GM19240 (cell line): ENCODE results near the gene KARS1.

Source experiments
- DNase-seq: peaks from one replicate; pipeline ENCODE4 v3.0.0; 2011; ENCODE audit warnings: low spot score; ENCODE audit not compliant: insufficient read length

KARS1 gene

DNA sequence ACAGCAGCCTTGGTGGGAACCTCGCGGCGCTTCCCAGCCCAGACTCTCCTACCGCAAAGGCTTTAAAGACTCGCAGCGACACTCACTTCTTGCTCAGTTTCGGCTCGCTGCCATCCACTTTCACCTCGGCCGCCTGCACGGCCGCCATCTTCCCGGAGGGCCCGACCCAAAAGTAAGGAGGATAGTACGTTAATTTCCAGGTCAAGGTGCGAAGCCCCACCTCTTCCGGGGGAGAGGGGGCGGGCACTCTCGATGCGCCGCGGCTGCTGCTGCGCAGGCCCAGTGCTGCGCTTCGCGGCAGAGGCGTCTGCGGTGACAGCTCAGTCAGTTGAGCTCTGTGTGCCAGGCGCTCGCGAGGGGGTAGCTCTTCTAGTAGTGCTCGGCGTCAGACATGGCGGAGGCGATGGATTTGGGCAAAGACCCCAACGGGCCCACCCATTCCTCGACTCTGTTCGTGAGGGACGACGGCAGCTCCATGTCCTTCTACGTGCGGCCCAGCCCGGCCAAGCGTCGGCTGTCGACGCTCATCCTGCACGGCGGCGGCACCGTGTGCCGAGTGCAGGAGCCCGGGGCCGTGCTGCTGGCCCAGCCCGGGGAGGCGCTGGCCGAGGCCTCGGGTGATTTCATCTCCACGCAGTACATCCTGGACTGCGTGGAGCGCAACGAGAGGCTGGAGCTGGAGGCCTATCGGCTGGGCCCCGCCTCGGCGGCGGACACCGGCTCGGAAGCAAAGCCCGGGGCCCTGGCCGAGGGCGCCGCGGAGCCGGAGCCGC lies at the start of gene KARS1, which contains the start of gene TERF2IP:
KARS1 (minus strand) TSS at position 174 of the 773 bp plus-strand sequence; CDS start at position 148, 26 bp downstream.
TERF2IP (plus strand) TSS at position 282 of the 773 bp plus-strand sequence; CDS start at position 392, 110 bp downstream.
- peak; percentile 59 for DNase-seq

DNA sequence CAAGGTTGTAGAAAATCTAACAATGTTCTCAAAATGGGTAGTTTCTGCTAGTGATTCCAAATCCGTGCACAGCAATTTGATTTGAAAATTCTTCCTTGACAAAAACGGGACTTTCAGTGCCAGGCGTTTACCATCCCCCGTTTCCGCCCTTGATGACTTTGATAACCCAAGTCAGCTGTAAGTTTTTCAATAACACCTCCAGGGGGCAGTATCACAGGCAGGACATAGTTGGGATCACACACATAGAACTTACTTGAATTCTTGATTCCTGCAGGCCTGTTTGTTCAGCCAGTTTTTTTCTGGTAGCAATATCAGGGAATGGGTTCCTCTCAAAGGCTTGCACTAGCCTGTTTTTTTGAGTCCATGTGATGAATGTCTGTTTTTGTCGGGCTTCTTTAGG lies 48.2 kb upstream of the KARS1 start:
- DNase-seq, result no peak

DNA sequence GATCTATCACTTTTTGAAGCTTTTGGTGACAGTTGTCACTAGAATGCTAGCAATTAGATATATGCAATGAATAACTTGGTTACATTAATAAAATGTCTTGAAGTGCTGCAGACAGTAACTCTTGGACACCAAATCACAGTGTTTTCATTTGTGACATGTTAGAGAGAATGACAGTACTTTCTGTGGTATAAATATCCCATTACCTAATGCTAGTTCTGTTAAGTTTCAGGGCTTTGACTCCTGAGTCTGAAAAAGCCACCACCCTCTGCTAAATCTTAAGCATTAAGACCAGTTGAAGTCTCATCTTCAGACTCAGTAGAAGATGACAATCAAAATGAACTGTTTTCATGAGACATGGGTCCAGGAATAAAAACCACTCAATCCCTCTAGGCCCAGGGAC lies 39.9 kb upstream of the KARS1 start:
- no peak for DNase-seq

- no peak for DNase-seq
Observed at GRCh38 chr16:75682308-75682707, 34.8 kb upstream of the KARS1 start.

DNA sequence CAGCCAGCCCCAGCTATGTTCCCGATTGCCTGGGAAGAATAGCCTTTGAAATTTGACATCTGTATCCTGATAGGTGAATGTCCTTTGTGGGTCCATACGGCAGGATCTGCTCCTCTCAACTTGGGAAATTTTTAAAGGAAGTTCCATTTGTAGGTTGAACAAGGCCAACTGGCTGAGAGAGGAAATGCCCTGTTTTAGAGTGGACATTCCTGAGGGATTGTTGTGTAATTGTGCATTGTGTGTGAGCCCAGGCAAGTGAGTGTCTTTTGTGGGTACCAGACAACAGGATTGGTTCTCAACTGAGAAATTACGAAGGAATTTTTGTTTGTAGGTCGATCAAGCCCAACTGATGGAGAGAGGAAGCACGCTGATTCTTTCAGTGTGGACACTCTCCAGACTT lies 31.9 kb upstream of the KARS1 start:
- no peak for DNase-seq

DNA sequence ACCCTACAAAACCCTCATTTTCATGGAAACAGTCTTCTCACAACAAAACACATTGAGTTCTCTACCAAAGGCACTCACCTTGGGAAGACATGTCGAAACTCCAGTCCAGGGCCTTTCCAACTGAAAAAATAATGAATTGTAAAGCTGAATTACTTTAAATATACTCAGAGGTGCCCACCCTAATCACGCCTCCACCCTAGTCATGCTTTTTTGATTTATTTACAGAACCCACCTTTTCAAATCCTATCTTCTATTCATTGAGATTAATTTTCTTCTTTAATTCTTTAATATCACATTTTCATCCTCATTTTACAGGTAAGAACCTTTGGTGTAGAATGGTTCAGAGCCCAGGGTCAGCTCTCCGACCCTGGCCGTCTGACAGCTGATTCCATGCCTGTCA lies 29.4 kb upstream of the KARS1 start, which contains the start of gene CPHXL2:
CPHXL2 (minus strand) TSS at position 101 of the 400 bp plus-strand sequence; CDS start at position 91, 10 bp downstream.
- DNase-seq, result no peak

GRCh38 chr16:75667503-75667902 lies 20.0 kb upstream of the KARS1 start:
- no peak for DNase-seq

GRCh38 chr16:75660726-75661302 lies 13.3 kb upstream of the KARS1 start:
- DNase-seq, result no peak

GRCh38 chr16:75660321-75660720 lies 12.9 kb upstream of the KARS1 start:
- no peak for DNase-seq

DNA sequence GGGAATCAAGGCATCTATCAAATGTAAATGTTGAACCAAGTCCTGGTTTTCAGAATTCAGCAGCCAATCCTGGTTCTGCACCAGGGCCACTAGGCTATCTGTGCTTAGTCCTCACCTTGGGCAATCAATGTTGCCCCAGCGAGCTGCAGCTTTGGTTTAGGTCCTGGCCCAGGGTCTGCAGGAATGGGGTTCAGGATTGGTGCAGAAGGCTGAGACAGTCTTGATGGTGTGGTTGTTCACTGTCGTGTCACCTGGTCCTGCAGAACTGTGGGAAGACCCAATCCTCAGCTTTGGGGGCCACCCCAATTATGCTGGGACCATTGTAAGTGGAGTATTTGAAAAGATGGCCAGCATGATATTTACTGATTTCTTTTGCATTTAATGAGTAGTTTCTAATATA lies 10.7 kb upstream of the KARS1 start:
- DNase-seq, result no peak

DNA sequence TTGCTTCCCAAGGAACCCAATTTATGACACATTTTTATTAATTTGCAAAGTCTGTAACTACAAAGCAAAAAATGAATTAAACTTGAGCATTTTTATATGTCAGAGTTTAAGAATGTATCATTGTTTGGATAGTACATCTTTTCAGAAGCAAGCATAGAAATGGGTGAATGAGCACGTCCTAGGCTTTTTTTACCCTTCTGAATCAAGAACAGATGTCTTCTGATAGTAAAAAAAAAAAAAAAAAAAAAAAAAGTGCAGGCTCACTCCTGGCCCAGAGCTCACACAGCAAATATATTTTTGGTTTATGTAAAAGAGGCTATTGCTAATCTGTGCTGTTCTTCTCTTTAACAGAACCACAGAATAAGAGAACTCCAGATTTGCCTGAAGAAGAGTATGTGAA lies 6.5 kb upstream of the KARS1 start:
- DNase-seq, result no peak

DNA sequence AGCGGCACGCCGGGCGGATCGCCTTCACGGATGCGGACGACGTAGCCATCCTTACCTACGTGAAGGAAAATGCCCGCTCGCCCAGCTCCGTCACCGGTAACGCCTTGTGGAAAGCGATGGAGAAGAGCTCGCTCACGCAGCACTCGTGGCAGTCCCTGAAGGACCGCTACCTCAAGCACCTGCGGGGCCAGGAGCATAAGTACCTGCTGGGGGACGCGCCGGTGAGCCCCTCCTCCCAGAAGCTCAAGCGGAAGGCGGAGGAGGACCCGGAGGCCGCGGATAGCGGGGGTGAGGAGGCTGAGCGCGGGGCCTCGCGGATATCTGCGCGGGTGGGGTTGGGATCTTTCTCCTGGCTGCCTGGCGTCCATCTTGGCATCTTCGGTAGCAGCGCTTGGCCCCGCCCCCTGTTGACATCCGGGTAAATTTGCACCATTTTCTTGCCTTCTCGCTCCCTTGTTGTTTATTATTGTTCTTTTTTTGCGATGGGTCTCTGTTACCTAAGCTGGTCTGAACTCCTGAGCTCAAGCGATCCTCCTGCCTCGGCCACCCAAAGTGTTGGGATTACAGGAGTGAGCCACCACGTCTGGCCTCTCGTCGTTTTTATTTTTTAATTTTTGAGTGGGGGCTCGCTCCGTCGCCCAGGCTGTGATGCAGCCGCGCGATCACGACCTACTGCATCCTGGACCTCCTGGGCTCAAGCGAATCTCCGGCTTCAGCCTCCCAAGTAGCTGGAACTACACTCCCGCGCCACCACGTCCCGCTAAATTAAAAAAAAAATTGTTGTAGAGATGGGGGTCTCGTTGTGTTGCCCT lies 1.0 kb upstream of the KARS1 start:
- peak; percentile 18 for DNase-seq

DNA sequence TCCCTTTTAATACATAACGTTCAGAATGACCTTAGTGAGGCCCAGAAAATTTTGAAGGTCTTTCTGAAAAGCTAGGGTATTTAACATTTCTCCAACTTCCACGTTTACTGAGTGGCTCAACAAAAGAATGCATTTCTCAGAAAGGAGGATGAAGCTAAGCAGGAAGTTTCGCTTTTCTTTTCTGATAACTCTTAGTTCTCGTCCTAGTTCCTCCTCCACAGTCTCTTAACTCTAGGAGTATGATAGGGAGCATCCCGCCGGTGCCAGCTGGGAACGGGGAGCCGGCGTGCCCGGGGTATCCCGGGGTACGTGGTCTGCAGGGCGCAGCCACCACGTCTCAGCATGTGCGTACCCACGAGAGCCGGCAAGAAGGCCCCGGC lies 363 bp downstream of the KARS1 start:
- DNase-seq, result no peak

GRCh38 chr16:75644240-75645012 lies 3.0 kb downstream of the KARS1 start:
- DNase-seq, result no peak

GRCh38 chr16:75640598-75640997 lies 6.9 kb downstream of the KARS1 start:
- no peak for DNase-seq

DNA sequence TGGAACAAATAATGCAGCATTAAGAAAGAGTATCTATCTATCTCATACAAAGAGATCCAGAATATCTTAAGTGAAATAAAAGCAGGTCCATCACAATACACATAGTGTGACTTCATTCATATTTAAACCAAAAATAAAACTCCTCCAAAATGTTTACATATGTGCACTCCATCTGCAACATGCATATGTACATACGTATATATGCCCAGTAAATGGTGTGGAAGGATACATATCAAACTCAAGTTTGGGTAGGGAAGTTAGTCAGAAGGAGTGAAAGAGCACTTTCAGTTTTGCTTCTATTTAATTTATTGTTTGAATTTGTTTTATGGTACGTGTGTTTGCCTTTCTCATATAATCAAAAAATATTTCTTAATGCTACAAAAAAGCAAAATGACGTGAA lies 12.4 kb downstream of the KARS1 start:
- no peak for DNase-seq

- DNase-seq, result no peak
Observed at GRCh38 chr16:75632857-75633256, 14.6 kb downstream of the KARS1 start.

GRCh38 chr16:75630052-75630451 lies 17.4 kb downstream of the KARS1 start:
- no peak for DNase-seq

GRCh38 chr16:75629132-75629531 lies 18.3 kb downstream of the KARS1 start:
- DNase-seq, result no peak

DNA sequence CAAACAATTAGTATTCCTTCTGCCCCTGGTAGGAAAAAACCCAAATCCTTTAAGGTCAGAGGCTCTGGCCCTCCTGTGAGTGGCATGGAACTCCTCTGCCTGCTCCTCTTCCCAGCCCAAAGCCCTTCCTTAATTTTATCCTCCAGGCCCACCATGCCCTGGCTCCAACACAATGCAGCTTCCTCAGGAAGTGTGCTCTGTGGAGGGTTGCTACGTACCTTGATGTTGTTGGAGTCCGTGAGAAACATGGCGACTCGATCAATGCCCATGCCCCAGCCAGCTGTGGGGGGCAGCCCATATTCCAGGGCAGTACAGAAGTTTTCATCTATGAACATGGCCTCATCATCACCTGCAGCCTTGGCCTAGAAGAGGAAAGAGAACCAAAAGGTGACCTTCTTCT lies 19.1 kb downstream of the KARS1 start:
- no peak for DNase-seq

GRCh38 chr16:75627851-75628250 lies 19.6 kb downstream of the KARS1 start:
- no peak for DNase-seq
